ENCODE results near the gene USP33. TPM values are rescaled to one million over a fixed set of nuclear protein-coding genes. Genes with fewer than 3 reads are reported as not detected.
"Not testable (repeated sequence)": the region's sequence is repeated elsewhere in the genome, so short reads cannot be mapped to it uniquely, and the experiment has no call there.

Gene USP33
- total and polyA plus RNA-seq, 11 donors = 17.1 to 40.5 (median 27.8) TPM

DNA sequence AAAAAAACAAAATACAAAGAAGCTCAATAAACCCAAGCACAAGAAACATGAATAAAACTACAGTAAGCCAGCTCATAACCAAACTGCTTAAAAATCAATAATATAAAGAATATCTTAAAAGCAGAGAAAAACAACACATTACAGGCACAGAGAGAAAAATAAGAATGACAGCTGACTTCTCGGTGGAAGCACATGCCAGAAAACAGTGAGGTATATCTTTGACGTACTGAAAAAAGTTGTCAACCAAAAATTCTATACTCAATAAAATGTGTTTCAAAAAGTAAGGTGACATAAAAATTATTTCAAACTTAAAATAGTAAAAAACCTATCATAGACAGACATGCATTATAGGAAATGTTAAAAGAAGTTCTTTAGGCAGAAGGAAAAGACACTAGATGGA lies 110.5 kb downstream of the USP33 start:
- Histone ChIP-seq H3K9me3 (peaks cover 0 to 40% (median 17%) of the 10 kb centered on the region in 12 donors), H3K36me3 (peaks cover 0 to 16% (median 14%) of the 10 kb centered on the region in 9 donors), H3K4me3 (no peak overlapping the region), H3K27me3 (no peaks in the 10 kb centered on the region), H3K27ac (no peak overlapping the region), H3K4me1 (peaks cover 0 to 9% (median 1%) of the 10 kb centered on the region in 12 donors)
- DNase-seq (no peak), ATAC-seq (no peak)
- intact Hi-C loops (cut with DNase I) = no loop called here
- TF ChIP-seq POLR2A (IDR thresholded peaks at IDR 0.05) = no peak
- TF ChIP-seq CTCF (IDR thresholded peaks at IDR 0.05) = no peak
- whole genome bisulfite sequencing, 4 donors = 95 to 100% (median 98%) methylated on average over 2 of the region's 2 CpGs

GRCh38 chr1:77646224-77646623 lies 113.4 kb downstream of the USP33 start:
- not testable (repeated sequence) for H3K27ac ChIP-seq

More at GRCh38 chr1:77646224-77646623, 113.4 kb downstream of the USP33 start:
- H3K36me3 ChIP-seq = peaks cover 0 to 17% (median 14%) of the 10 kb centered on the region in 9 donors
- H3K27me3 ChIP-seq; H3K4me3 ChIP-seq; ATAC-seq; H3K4me1 ChIP-seq; intact Hi-C loops (cut with DNase I); DNase-seq: not testable (repeated sequence)
- peaks cover 0 to 37% (median 17%) of the 10 kb centered on the region in 12 donors for H3K9me3 ChIP-seq
- 94 to 98% (median 97%) methylated on average over 6 of the region's 6 CpGs for WGBS, 4 donors

Other genes starting within 250 kb of the USP33 start
- 10 to 100 TPM; 26.2 to 45.1 (median 31.1) TPM for gene ZZZ3, start 77.2 kb downstream of the USP33 start, total RNA-seq
- gene ZZZ3, start 77.2 kb downstream of the USP33 start, polyA plus RNA-seq = 10 to 100 TPM in 1 of 2 donors, 1 to 10 TPM in 1; 7.0 to 12.7 TPM
- 10 to 100 TPM in 5 of 9 donors, 1 to 10 TPM in 4; 8.1 to 14.1 (median 10.3) TPM for gene MIGA1, start 19.8 kb upstream of the USP33 start, total RNA-seq
- gene MIGA1, start 19.8 kb upstream of the USP33 start, polyA plus RNA-seq = 1 to 10 TPM; 2.6 to 6.0 TPM
- 100 to 1,000 TPM; 224 to 470 (median 363) TPM for gene NEXN, start 128.8 kb upstream of the USP33 start, total RNA-seq
- gene NEXN, start 128.8 kb upstream of the USP33 start, polyA plus RNA-seq = 100 to 1,000 TPM; 430 to 935 TPM
- 10 to 100 TPM; 40.5 to 78.9 (median 64.3) TPM for gene FUBP1, start 219.2 kb upstream of the USP33 start, total RNA-seq
- 10 to 100 TPM; 27.0 to 50.1 TPM for gene FUBP1, start 219.2 kb upstream of the USP33 start, polyA plus RNA-seq
- gene DNAJB4, start 245.1 kb upstream of the USP33 start, total RNA-seq = 100 to 1,000 TPM in 4 of 9 donors, 10 to 100 TPM in 5; 56.7 to 190 (median 95.9) TPM
- gene DNAJB4, start 245.1 kb upstream of the USP33 start, polyA plus RNA-seq = 100 to 1,000 TPM in 1 of 2 donors, 10 to 100 TPM in 1; 35.2 to 162 TPM

All from heart left ventricle (tissue), 16 donors.